Measurements from ENCODE around the gene PLVAP.

The PLVAP gene, protein sequence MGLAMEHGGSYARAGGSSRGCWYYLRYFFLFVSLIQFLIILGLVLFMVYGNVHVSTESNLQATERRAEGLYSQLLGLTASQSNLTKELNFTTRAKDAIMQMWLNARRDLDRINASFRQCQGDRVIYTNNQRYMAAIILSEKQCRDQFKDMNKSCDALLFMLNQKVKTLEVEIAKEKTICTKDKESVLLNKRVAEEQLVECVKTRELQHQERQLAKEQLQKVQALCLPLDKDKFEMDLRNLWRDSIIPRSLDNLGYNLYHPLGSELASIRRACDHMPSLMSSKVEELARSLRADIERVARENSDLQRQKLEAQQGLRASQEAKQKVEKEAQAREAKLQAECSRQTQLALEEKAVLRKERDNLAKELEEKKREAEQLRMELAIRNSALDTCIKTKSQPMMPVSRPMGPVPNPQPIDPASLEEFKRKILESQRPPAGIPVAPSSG

GRCh38 chr19:17376935-17377600, at the start of gene PLVAP:
Gene PLVAP (minus strand): TSS chr19:17377342. CDS start chr19:17377288, 54 bp downstream.
- DNase-seq = no peak

- DNase-seq = peak; percentile 92
Measured at GRCh38 chr19:17424743-17425365, 47.7 kb upstream of the PLVAP start.

DNA sequence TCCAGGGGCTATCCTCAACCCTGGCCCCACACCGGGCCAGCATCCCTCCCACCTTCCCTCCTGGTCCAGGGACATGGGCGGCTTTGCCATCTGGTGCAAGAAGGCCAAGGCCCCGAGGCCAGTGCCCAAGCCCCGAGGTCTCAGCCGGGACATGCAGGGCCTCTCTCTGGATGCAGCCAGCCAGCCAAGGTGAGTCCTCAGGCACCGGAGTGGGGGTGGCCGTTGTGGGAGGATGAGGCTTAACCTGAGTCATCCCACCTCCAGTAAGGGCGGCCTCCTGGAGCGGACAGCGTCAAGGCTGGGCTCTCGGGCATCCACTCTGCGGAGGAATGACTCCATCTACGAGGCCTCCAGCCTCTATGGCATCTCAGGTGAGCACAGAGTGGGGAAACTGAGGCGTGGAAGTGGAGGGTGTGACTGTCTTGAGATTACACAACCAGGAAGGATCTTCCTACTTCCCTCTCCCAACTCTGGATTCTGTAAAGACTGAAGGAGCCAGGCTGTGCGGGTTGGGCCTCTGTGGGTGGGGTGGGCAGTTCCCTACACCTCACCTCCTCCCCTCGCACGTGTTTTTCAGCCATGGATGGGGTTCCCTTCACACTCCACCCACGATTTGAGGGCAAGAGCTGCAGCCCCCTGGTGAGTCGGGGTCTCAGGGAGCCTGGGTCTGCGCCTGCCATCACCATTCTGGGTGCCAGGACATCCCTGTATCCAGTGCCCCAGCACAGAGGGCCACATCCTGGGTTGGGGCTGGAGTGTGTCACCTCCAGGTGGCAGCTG, 46.5 kb upstream of the PLVAP start:
- no peak for DNase-seq

GRCh38 chr19:17421942-17422341, 44.8 kb upstream of the PLVAP start:
- DNase-seq = no peak

GRCh38 chr19:17420475-17420924, 43.4 kb upstream of the PLVAP start:
- peak; percentile 81 for DNase-seq

GRCh38 chr19:17419621-17420474, 42.7 kb upstream of the PLVAP start, which contains the start of gene MVB12A:
Gene MVB12A (plus strand): TSS chr19:17420047. CDS start chr19:17420136, 89 bp downstream.
- peak; percentile 100 for DNase-seq

DNA sequence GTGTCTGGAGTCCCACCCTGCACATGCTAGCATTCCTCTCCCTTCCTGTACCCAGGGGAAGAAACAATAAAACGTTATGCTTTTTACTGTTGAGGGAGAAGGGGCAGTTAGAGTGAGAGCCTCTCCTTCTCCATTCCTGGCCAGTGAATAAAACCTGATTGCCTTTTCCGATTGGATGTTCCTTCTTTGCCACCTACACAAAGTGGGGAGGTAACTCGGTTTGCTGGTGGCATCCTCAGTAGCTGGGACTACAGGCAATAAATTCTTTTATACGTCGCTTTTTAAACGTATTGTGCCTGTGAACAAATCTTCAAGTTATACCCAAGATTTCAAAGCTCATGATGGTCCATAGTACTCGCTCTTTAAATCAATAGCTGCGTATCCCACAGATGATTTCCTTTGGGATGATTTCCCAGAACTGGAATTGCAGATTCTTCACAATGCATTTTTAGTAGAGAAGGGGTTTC, 42.0 kb upstream of the PLVAP start:
- no peak for DNase-seq

- no peak for DNase-seq
Measured at GRCh38 chr19:17418710-17419109, 41.6 kb upstream of the PLVAP start.

GRCh38 chr19:17415121-17415520, 38.0 kb upstream of the PLVAP start:
- peak; percentile 99 for DNase-seq

GRCh38 chr19:17414097-17414496, 37.0 kb upstream of the PLVAP start:
- peak; percentile 36 for DNase-seq

GRCh38 chr19:17411801-17412200, 34.7 kb upstream of the PLVAP start:
- DNase-seq = no peak

DNA sequence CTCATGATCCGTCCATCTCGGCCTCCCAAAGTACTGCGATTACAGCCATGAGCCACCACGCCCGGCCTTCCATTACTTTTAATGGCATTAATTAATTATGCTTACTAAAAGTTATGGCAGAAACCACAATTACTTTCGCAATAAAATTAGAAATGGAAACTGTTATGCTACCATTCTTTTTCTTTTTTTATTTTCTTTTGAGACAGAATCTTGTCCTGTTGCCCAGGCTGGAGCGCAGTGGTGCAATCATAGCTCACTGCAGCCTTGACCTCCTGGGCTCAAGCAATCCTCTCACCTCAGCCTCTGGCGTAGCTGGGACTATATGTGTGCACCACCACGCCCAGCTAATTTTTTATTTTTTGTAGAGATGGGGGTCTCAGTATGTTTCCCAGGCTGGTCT, 32.8 kb upstream of the PLVAP start:
- no peak for DNase-seq

DNA sequence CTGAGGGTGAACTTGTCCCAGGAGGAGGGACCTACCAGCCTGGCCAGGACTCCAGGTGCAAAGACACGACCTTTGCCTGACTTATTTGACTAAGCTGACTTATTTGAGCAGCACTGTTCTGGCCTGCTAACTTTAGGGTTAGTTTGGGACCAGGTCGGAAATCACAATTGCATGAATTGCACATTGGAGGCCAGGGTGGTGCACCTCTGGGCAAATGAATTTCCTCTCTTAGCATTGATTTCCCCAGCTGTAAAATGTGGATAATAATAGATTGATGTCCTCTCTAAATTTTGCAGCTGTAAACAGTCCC, 29.7 kb upstream of the PLVAP start:
- no peak for DNase-seq

DNA sequence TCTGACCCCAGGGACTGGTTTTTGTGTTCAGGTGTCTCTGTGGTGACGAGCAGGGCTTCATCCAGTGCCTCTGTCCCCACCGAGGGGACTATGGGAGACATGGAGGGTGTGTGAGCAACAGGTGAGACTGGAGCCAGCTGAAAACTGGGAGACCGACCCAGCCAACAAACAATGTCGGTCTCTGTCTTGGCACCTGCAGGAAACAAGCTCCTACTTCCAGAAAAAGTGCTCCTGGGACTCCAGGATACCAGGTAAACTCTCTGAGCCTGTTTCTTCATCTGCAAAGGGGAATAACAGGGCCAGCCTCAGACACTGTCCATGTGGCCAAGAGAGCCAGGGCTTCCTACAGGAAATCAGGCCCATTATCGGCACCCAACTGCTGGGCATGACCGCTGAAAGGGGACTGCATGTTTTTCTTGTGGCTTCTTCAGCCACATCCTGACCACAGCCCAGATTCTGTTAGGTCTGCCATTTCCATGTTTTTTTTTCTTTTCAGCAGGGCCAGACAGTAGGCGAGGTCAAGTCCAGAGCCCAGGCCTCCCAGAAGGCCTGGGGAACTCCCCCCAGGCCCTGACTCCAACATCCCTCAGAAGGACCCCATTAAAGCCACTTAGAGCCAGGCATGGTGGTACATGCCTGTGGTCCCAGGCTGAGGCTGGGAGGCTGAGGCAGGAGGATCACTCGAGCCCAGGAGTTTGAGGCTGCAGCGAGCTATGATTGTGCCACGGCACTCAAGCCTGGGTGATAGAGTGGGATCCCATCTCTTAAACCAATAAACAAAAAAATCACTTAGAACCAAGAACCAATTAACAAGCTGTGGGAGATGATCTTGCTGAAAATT, 29.1 kb upstream of the PLVAP start:
- no peak for DNase-seq

GRCh38 chr19:17405250-17406045, 28.3 kb upstream of the PLVAP start, which contains the start of gene BST2:
Gene BST2 (minus strand): TSS chr19:17405630. CDS start chr19:17405575, 55 bp downstream.
- peak; percentile 55 for DNase-seq

GRCh38 chr19:17404621-17405249, 27.6 kb upstream of the PLVAP start:
- DNase-seq = no peak

DNA sequence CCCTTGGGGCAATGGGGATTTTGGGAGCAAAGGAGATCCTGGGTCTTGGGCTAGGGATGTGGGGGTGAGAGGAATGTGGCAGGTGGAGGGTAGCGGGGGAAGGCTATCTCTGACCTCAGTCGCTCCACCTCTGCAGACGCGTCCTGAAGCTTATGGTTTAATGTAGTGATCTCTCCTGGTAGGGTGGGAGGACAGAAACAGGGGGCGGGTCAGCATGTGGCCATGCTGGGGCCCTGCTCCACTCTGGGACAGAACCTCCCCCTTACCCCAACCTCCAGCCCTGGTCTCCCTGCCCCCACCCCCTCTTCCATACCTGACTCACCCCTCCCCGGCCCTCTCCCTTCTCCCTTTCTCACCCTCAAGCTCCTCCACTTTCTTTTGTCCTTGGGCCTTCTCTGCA, 26.9 kb upstream of the PLVAP start:
- DNase-seq = peak; percentile 45

DNA sequence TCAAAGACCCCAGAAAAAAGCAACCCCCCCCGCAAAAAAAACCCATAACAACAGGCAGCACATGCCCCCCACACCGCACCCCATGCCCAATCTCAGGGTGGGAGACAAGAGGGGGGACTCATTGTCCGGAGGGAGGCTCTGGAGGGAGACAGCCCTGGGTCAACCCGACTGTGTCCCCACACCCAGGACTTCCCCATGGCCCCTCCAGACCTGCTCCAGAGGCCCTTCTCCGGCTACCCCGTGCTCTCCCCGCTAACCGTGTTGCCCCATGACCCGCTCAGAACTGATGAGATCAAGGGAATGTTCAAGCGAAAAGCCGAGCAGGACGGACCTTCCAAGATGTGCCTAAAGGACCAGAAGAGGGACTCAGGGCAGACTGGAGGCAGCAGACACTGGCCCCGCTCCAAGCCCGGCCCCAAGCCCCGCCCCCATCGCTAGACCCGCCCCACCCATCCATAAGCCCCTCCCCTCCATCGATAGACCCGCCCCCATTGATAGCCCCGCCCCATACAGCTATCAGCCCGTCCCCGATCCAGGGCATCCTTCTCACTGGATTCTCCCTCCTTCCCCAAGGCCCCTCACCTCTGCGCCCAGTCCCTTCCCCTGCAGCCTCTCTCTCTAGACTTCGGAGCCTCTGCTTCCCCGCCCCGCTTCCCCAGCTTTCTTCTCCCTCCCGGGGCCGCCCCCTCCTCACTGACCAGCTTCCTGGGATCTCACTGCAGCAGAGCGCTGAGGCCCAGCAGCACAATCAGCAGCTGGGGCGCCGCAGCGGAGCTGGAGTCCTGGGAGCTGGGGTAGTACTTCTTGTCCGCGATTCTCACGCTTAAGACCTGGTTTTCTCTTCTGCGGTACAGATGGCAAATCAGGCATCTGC, 26.1 kb upstream of the PLVAP start:
- peak; percentile 91 for DNase-seq

Data from NCI-H82 (cell line).